ENCODE data around the gene MAD1L1.

The MAD1L1 gene

DNA sequence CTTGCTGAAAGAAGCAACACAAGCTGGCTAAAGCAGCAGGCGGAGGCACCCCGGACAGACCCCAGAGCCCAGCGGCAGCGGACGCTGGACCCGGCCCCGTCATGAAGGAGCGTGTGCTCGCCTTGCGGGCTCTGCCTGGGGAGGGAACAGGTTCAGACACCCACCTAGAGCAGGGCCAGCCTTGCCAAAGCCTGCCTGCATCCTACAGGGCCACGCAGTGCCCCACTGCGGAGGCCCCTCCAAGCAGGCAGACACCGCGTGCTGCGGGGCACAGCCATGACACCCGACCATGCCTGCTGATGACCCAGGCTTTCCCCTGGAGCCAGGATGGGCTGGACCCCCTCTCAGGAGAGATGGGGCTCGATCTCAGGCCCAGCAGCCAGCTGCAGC is 91.7 kb downstream of the MAD1L1 start:
- DNase-seq (ENCODE audit: low read depth, low spot score) = no peak

DNA sequence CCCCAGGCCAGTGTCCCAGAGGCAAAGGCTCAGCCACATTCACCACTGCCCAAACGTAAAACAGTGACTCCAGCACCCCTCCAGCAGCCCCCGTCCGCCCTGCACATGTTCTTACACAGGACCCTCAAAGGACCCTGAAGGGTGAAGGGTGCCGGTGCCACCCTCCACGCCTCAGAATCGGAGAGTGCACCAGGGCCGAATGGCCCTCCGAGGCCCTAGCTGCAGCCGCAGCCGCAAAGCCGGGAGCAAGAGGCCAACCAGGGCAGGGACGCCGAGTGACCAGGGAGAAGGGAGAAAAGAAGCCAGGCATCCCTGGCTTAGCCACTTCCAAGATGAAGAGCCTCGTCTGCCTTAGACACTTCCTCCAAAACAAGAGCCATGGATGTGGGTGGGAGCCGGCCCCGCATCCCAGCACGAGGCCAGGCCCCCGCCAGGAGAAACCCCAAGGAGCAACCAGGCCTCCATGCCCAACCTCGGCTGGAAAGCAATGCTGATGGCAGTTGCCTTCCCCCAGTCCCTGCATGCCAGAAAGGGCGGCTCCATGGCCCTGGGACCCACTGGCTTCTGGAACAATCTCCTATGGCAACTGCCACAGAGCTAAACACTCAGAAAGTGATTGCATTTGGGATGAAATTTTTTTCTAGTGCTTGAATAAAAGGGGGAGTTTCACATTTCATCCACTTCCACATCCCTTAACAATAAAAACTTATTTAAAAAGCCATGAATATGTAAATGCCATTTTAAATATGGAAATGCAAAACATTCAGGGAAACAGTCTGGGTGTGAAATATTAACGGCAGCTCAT is 92.3 kb downstream of the MAD1L1 start:
- no peak for DNase-seq (ENCODE audit: low read depth, low spot score)

GRCh38 chr7:2139004-2139699 is 93.6 kb downstream of the MAD1L1 start:
- DNase-seq (ENCODE audit: low read depth, low spot score) = no peak

DNA sequence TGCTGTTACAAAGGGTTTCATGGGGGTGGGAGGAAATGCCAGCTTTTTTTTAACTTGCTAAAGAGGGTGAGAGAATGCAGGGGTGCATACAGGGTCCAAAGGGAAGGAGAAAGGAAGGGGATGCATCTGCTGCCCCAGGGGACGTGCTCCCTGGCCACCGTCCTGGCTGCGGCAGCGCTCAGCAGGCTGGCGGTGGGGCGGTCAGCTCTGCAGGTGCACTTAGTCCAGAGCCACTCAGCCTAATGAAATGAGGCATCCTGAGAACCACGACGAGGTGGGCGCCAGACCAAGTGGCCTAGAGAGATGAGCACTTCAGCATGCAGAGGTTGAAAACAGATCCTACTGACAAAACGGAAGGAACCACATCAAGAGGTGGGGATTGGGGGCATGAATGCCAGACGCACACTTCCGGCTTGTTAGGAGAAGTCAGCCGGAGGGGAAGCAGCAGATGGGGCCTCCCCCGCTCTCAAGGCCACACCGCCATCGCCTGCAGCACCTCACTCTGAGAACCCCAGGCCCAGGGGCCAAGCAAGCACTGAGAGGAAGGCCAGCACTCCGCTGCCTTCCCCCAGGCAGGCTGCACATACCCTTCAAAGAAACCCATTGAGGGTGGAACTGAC is 94.5 kb downstream of the MAD1L1 start:
- DNase-seq (ENCODE audit: low read depth, low spot score) = no peak

GRCh38 chr7:2134740-2135139 is 98.0 kb downstream of the MAD1L1 start:
- DNase-seq (ENCODE audit: low read depth, low spot score) = no peak

DNA sequence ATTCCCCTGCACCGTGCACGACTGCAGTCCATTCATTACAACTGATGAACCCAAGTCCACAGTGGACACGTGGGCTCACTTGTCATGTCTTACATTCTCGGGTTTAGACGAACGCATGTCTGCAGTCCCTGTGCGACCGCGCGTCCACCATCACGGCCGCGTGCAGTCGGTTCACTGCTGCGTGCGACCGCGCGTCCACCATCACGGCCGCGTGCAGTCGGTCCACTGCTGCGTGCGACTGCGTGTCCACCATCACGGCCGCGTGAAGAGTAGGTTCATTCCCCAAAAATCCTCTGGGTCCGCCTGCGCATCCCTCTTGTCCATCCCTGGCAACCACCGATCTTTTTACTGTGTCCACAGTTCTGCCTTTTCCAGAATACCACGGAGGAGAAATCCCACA is 100.5 kb downstream of the MAD1L1 start:
- DNase-seq (ENCODE audit: low read depth, low spot score) = no peak

GRCh38 chr7:2131800-2132199 is 100.9 kb downstream of the MAD1L1 start:
- DNase-seq (ENCODE audit: low read depth, low spot score) = no peak

GRCh38 chr7:2131341-2131740 is 101.4 kb downstream of the MAD1L1 start:
- DNase-seq (ENCODE audit: low read depth, low spot score) = no peak

- DNase-seq (ENCODE audit: low read depth, low spot score) = no peak
Observed at GRCh38 chr7:2130096-2130375, 102.7 kb downstream of the MAD1L1 start.

DNA sequence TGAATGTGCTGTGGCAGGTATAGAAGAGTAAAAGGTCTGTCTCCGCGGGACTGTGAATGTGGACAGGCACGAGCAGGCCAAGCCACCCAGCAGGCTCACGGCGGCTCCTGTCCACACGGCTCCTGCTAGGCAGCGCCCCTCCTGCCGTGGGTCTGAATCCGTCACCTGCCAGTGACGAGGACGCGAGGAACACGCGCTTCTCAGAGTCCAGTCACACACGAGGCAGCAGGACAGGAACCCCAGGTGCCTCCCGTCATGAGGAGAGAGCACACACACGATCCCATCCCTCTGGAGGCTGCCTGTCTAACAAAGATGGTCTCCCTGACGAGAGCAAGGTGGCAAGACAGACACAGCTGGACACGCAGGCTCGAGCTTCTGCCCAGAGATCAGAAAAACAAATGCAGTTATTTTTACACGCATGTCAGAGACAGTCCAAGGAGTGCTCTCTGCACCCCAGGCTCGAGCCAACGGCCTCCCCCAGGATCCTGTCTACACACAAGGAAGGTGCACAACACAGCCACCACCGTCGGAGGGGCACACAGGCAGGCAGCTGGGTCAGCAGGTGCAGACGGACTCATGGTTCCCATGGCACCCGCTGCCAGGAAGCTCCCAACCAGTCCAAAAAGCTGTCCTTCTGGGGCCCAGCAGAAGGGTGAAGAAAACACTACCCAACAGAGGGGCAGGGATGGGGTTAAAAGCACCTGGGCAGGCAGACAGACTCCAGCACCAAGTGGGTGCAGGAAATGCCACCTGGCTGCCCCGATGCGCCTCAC is 103.2 kb downstream of the MAD1L1 start:
- DNase-seq (ENCODE audit: low read depth, low spot score) = no peak

DNA sequence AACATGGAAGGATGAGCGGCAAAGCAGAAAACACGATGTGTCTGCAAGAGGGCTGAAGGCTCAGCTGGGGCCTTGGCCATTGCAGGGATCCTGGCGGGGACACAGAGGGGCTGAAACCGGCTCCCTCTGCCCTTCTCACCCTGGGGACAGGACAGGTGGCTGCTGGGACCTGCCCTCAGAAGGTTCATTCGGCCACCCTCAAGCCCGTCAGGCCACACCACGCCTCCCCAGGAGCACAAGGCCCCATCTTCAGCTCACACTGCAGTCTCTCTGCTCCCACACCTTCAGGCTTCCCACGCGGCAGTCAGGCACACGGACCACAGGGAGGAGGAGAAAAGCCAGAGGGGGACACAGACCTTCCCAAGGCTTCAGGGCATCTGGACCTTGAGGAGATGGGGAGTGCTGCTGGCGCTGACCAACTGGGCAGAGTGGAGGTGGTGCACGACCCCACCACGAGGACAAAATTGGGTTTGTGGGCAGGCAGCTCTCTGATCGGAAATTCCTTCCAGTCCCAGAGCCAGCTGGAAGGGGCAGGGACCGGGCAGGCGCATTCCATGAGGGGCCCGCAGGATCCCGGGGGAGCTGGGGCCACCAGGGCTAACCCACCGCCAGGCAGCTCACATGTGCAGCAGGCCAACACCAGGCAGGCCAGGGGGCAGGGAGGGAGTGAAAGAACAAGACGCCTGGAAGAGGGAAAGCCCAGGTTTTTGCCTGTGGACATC is 104.0 kb downstream of the MAD1L1 start:
- no peak for DNase-seq (ENCODE audit: low read depth, low spot score)

- DNase-seq (ENCODE audit: low read depth, low spot score) = no peak
Observed at GRCh38 chr7:2126621-2127020, 106.1 kb downstream of the MAD1L1 start.

- no peak for DNase-seq (ENCODE audit: low read depth, low spot score)
Observed at GRCh38 chr7:2125931-2126330, 106.8 kb downstream of the MAD1L1 start.

DNA sequence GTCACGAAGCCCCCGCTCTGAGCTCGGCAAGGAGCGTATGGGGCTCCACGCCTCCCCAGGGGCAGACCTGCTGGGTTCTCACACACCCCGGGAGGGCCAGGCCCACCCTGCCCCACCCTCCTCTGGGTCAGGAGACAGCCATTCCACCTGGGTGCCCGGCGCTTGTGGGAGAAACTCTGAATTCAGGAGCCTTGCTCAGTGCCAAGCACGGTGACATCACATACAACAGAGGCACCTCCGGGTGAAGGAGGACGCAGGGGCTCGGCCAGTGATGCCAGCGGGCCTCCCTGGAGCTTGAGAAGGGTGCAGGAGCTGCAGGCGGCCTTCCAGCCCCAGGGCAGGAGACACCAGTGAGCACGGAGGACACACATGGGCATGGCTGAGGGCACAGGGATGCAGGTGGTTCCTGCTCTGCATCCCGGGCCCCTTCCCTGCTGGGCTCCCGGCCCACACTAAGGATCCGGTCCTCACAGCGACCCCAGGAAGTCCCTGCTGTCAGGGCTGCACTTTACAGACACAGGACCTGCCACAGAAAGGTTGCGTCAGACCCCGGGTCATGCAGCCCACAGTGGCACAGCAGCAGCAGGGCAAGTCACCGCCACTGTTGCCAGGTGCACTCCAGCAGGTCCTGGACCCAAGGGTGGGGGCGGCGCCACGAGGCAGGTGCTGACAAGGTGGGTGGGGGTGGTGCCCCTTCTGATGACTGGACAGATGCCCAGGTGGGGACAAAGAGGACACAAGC is 108.0 kb downstream of the MAD1L1 start:
- DNase-seq (ENCODE audit: low read depth, low spot score) = no peak

DNA sequence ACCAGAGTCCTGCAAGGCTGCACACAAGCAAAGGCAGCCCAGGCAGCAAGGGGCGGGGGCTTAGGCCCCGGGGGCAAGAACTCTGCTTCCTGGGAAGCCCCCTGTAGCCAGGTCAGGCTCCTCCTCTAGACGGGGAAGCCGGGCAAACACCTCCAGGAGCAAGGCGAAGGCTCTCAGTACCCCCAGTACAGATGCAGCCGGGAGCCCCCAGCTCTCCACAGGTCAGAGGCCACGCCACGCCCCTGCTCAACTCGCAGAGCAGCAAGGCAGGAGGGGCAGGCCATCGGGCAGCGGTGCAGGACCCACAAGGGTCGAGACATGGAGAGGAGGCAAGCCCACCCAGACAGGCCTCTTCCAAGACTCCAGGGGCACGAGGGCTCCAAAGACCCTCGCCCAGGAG is 108.8 kb downstream of the MAD1L1 start:
- DNase-seq (ENCODE audit: low read depth, low spot score) = no peak

DNA sequence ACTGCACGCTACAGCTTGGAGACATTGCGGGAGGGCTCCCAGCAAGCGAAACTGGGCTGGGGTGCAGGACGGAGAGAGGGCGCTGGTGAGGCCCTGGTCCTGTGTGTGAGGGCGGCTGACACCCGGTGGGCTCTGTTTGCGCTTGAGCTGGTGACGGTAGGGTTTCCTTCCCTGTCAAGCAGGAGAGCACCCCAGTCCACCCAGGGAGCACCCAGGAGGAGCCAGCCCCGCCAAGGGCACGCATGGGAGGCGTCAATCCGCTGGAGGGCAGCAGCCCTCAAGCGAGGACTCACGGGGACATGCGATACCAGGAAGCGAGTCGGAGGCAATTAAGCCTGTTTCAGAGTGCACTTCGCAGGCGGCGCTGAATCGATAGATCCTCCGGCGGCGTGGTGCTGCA is 109.4 kb downstream of the MAD1L1 start:
- DNase-seq (ENCODE audit: low read depth, low spot score) = no peak

- DNase-seq (ENCODE audit: low read depth, low spot score) = no peak
Observed at GRCh38 chr7:2122651-2123050, 110.1 kb downstream of the MAD1L1 start.

- no peak for DNase-seq (ENCODE audit: low read depth, low spot score)
Observed at GRCh38 chr7:2120841-2121830, 111.6 kb downstream of the MAD1L1 start.

- no peak for DNase-seq (ENCODE audit: low read depth, low spot score)
Observed at GRCh38 chr7:2120251-2120660, 112.5 kb downstream of the MAD1L1 start.
